HepG2 (cell line): ENCODE measurements around the gene ZNRF3. TPM values are rescaled to one million over a fixed set of nuclear protein-coding genes. Genes with fewer than 3 reads are reported as not detected.

ENCODE experiments used
- ATAC-seq: fragments of 200-7000 bp; cut with Tn5 transposase; 3 replicates; pipeline ENCODE4 v1.9.1; 2020; ENCODE audit warnings: mild to moderate bottlenecking, moderate library complexity
- BruUV-seq: library from RNA; stranded (reverse); fragments of 400-500 nt; replicated peaks from 2 replicates; lab custom pipeline; 2021; lab: Mats Ljungman, UMichigan
- CTCF ChIA-PET: fragments of 300-600 bp; formaldehyde crosslinking; extraction: SDS; loops from one replicate; lab custom pipeline; 2021; ENCODE audit warnings: low total read pairs, inconsistent platforms, low intra/inter-chr PET ratio; lab: Yijun Ruan, JAX
- POLR2A ChIA-PET: fragments of 350-600 bp; sonication (Branson Sonifier 250); formaldehyde crosslinking; loops from one replicate; lab custom pipeline; 2020; ENCODE audit warnings: antibody characterized with exemption, inconsistent platforms; lab: Yijun Ruan, JAX
- DNase-seq: peaks from one replicate; pipeline ENCODE4 v3.0.0-alpha.2; 2015; ENCODE audit warnings: low spot score
- FAIRE-seq: peaks from 3 replicates; lab custom pipeline; 2011; peaks lifted over from hg19 to GRCh38; lab: Jason Lieb, UNC
- H2AFZ ChIP-seq: one replicate; pipeline ENCODE4 v1.6.1; 2011; ENCODE audit warnings: low read length, inconsistent platforms
- H3K27ac ChIP-seq: fragments of 300-600 bp; 3 replicates; pipeline ENCODE4 v1.8.0; 2011; ENCODE audit warnings: mixed run types, mild to moderate bottlenecking, mixed read lengths, low read length, inconsistent platforms; ENCODE audit not compliant: insufficient read depth; ENCODE audit errors: extremely low read length
- H3K27me3 ChIP-seq, 2 experiments: fragments of 200-600 bp in 1 of 2; 2 replicates in 1 of 2; 3 replicates in 1 of 2; pipeline versions ENCODE4 v1.6.0 to v1.8.0; 2011; ENCODE audit warnings: low read length in 2 of 2, mild to moderate bottlenecking in 2 of 2, moderate library complexity in 2 of 2, inconsistent platforms in 1 of 2; ENCODE audit not compliant: insufficient read depth in 2 of 2, control insufficient read depth in 1 of 2
- H3K36me3 ChIP-seq, 2 experiments: fragments of 200-600 bp in 1 of 2; replicated peaks in 1 of 2; 2 replicates in 1 of 2; 3 replicates in 1 of 2; pipeline versions ENCODE4 v1.5.1 to v1.8.0; 2011; ENCODE audit warnings: low read length in 2 of 2, inconsistent platforms in 1 of 2; ENCODE audit not compliant: insufficient read depth in 2 of 2, control insufficient read depth in 1 of 2
- H3K4me1 ChIP-seq: 2 replicates; pipeline ENCODE4 v1.5.1; 2012; ENCODE audit warnings: low read length, inconsistent platforms; ENCODE audit not compliant: insufficient read depth
- H3K4me2 ChIP-seq: 2 replicates; pipeline ENCODE4 v1.6.0; 2011; ENCODE audit warnings: low read depth, low read length, inconsistent platforms
- H3K4me3 ChIP-seq, 3 experiments: fragments of 200-600 bp in 1 of 3; sonication (generic), shearing (Covaris generic) in 1 of 3; replicated peaks in 1 of 3; 2 replicates each; pipeline ENCODE4 v1.5.1; 2011 to 2016; ENCODE audit warnings: low read length in 3 of 3, inconsistent platforms in 2 of 3, low read depth in 2 of 3, mild to moderate bottlenecking in 2 of 3, control low read depth in 1 of 3, mixed read lengths in 1 of 3; ENCODE audit not compliant: insufficient read depth in 1 of 3
- H3K79me2 ChIP-seq: one replicate; pipeline ENCODE4 v1.6.1; 2011; ENCODE audit warnings: low read length, inconsistent platforms; ENCODE audit not compliant: insufficient read depth
- H3K9ac ChIP-seq: 2 replicates; pipeline ENCODE4 v1.6.0; 2011; ENCODE audit warnings: mild to moderate bottlenecking, low read depth, low read length, inconsistent platforms; ENCODE audit not compliant: insufficient read depth
- H3K9me3 ChIP-seq: 2 replicates; pipeline ENCODE4 v1.5.1; 2012; ENCODE audit warnings: mild to moderate bottlenecking, low read length
- H4K20me1 ChIP-seq: 2 replicates; pipeline ENCODE4 v1.6.0; 2011; ENCODE audit warnings: inconsistent platforms, mild to moderate bottlenecking, low read length, moderate library complexity; ENCODE audit not compliant: insufficient read depth
- ELF4 ChIP-seq: sonication (generic); formaldehyde crosslinking; IDR thresholded peaks from 2 replicates; pipeline ENCODE4 v1.5.0; 2020; ENCODE audit warnings: missing genetic modification reagents, mild to moderate bottlenecking, moderate library complexity, borderline replicate concordance
- FOXC1 ChIP-seq: sonication (generic); formaldehyde crosslinking; IDR thresholded peaks from 2 replicates; pipeline ENCODE4 v1.8.0; 2022; ENCODE audit warnings: mild to moderate bottlenecking, missing genetic modification reagents, borderline replicate concordance
- RBM22 ChIP-seq: fragments of 200-400 bp; formaldehyde crosslinking; optimal IDR thresholded peaks from 2 replicates; pipeline ENCODE3; 2017; ENCODE audit warnings: mild to moderate bottlenecking, low read length, moderate library complexity
- WGBS: methylation state at CpG from one replicate; pipeline ENCODE4 v1.1.6; 2017; ENCODE audit warnings: low lambda C conversion rate; 5-methylcytosine and 5-hydroxymethylcytosine counted together
- in situ Hi-C: cut with HindIII; loops from 2 replicates; pipeline ENCODE4 v1.10.0; 2017; ENCODE audit warnings: low pct_unique_long_range_greater_than_20kb; ENCODE audit not compliant: extremely low pct_ligation_motif_present
- intact Hi-C: fragments of 100-400 bp; cut with micrococcal nuclease; formaldehyde crosslinking; loops from one replicate; pipeline ENCODE4 v1.10.0; 2022; ENCODE audit not compliant: unreplicated experiment
- polyA plus RNA-seq, 8 experiments: library from polyadenylated mRNA; depleted of rRNA in 3 of 8; stranded (reverse) in 7 of 8; unstranded in 1 of 8; fragments of >200 nt; fragmentation: Illumina TruSeq in 4 of 8; extraction: Trizol in 4 of 8; gene quantifications; 2 replicates each; pipeline versions ENCODE4 v1.2.1 to v1.2.3, GENCODE V29; 2011 to 2016; ENCODE audit warnings: low read depth in 4 of 8, missing spikeins in 1 of 8, mixed read lengths in 1 of 8; ENCODE audit not compliant: insufficient read depth in 1 of 8
- total RNA-seq, 5 experiments: library from RNA; depleted of rRNA; stranded (reverse); fragments of >200 nt; fragmentation: Illumina TruSeq; extraction: Trizol; gene quantifications; 2 replicates each; pipeline ENCODE4 v1.2.3, GENCODE V29; 2016; ENCODE audit warnings: low read depth in 1 of 5
- TF ChIP-seq, protein P1 (sequence below): sonication (generic); formaldehyde crosslinking; IDR thresholded peaks from 2 replicates; pipeline ENCODE4 v1.9.0; 2021; ENCODE audit warnings: missing genetic modification reagents, mild to moderate bottlenecking, borderline replicate concordance
- TF ChIP-seq, protein P2 (sequence below): sonication (generic); formaldehyde crosslinking; IDR thresholded peaks from 2 replicates; pipeline ENCODE4 v1.8.1; 2023; ENCODE audit warnings: missing genetic modification reagents, inconsistent platforms, borderline replicate concordance

ZNRF3 gene
- total and polyA plus RNA-seq, 2 of the 13 experiments (the other 11 are each of a cell fraction or from before 2014, with no cell fraction given): 20.3 to 36.7 TPM

DNA sequence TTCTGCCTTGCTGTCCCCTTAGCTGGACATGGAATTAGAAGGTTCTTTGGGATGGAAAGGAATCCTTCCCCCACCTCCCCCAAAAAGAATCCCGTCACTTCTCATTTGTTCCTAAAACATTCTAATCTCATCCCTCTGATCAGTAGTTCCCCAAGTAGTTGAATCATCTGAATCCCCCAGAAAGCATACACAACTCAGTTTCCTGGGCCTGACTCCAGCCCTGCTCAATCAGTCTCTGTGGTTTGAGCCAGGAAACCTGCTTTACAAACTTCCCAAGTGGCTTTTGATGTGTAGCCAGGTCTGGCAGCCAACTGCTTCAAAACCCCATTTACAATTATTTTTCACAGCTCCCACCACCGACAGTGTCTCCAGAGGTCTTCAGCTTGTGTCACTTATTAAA is 158.0 kb downstream of the ZNRF3 start:
- Histone ChIP-seq H3K27me3 (no peaks in the 10 kb centered on the region), H3K79me2 (peaks cover 46% of the 10 kb centered on the region), H3K4me2 (no peak overlapping the region), H3K4me1 (peaks cover 79% of the 10 kb centered on the region), H4K20me1 (peaks cover 9% of the 10 kb centered on the region), H3K36me3 (peaks cover 22 to 81% of the 10 kb centered on the region in 2 experiments), H3K9ac (no peak overlapping the region), H2AFZ (no peak overlapping the region), H3K27ac (no peak overlapping the region), H3K4me3 (no peak overlapping the region), H3K9me3 (no peaks in the 10 kb centered on the region)
- in situ Hi-C loops: no loop called here
- WGBS: 97% methylated on average over 2 of the region's 2 CpGs
- intact Hi-C loops: loop anchor here (5.0 kb wide), 1 partner anchor 111 kb away; no protein-coding TSS in a partner anchor
- peak; percentile 63 for TF ChIP-seq RBM22
- TF ChIP-seq ELF4 (CRISPR knock-in tag): no peak
- TF ChIP-seq, protein P1, sequence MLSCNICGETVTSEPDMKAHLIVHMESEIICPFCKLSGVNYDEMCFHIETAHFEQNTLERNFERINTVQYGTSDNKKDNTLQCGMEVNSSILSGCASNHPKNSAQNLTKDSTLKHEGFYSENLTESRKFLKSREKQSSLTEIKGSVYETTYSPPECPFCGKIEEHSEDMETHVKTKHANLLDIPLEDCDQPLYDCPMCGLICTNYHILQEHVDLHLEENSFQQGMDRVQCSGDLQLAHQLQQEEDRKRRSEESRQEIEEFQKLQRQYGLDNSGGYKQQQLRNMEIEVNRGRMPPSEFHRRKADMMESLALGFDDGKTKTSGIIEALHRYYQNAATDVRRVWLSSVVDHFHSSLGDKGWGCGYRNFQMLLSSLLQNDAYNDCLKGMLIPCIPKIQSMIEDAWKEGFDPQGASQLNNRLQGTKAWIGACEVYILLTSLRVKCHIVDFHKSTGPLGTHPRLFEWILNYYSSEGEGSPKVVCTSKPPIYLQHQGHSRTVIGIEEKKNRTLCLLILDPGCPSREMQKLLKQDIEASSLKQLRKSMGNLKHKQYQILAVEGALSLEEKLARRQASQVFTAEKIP (CRISPR knock-in tag): no peak
- TF ChIP-seq, protein P2, sequence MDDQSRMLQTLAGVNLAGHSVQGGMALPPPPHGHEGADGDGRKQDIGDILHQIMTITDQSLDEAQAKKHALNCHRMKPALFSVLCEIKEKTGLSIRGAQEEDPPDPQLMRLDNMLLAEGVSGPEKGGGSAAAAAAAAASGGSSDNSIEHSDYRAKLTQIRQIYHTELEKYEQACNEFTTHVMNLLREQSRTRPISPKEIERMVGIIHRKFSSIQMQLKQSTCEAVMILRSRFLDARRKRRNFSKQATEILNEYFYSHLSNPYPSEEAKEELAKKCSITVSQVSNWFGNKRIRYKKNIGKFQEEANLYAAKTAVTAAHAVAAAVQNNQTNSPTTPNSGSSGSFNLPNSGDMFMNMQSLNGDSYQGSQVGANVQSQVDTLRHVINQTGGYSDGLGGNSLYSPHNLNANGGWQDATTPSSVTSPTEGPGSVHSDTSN (CRISPR knock-in tag): no peak
- TF ChIP-seq FOXC1 (CRISPR knock-in tag): no peak
- ChIA-PET POLR2A (interaction anchor here (1.4 to 3.3 kb wide), 5 partner anchors 10 to 257 kb away, joined by 4 to 22 read pairs (median 7); partner anchors contain the start of gene ZNRF3), CTCF (interaction anchor here (1.3 to 2.1 kb wide), 2 partner anchors 184 to 186 kb away, joined by 4 to 22 read pairs; no protein-coding TSS in a partner anchor)
- DNase-seq (no peak), FAIRE-seq (no peak), ATAC-seq (no peak)
- BruUV-seq: no TSS peak
